Parathyroid adenoma (tissue), 2 donors: Measurements from ENCODE around the gene USP3.
A peak's percentile ranks its signal among the peaks of the same experiment; 100 is the strongest.

Experiments
- H2AFZ ChIP-seq: fragments of 300-600 bp; sonication (generic); one replicate; pipeline ENCODE4 v1.7.0; 2017; ENCODE audit warnings: antibody characterized with exemption, mild to moderate bottlenecking
- H3K27ac ChIP-seq: fragments of 300-600 bp; sonication (generic); one replicate; pipeline ENCODE4 v1.7.0; 2017
- H3K27me3 ChIP-seq: fragments of 300-600 bp; sonication (generic); one replicate; pipeline ENCODE4 v1.7.0; 2017; ENCODE audit warnings: low read length; ENCODE audit not compliant: control insufficient read depth, insufficient read depth
- H3K36me3 ChIP-seq: fragments of 300-600 bp; sonication (generic); one replicate; pipeline ENCODE4 v1.7.0; 2017; ENCODE audit warnings: low read length; ENCODE audit not compliant: control insufficient read depth, insufficient read depth
- H3K4me1 ChIP-seq: fragments of 300-600 bp; sonication (generic); one replicate; pipeline ENCODE4 v1.7.0; 2017; ENCODE audit warnings: control low read depth
- H3K4me2 ChIP-seq: fragments of 300-600 bp; sonication (generic); one replicate; pipeline ENCODE4 v1.7.0; 2017; ENCODE audit warnings: low read length
- H3K4me3 ChIP-seq: fragments of 300-600 bp; sonication (generic); one replicate; pipeline ENCODE4 v1.7.0; 2017; ENCODE audit warnings: low read depth, low read length
- H3K79me2 ChIP-seq: fragments of 300-600 bp; sonication (generic); one replicate; pipeline ENCODE4 v1.7.0; 2017; ENCODE audit warnings: control low read depth
- H3K9ac ChIP-seq: fragments of 300-600 bp; sonication (generic); one replicate; pipeline ENCODE4 v1.7.0; 2017; ENCODE audit warnings: mild to moderate bottlenecking
- H3K9me3 ChIP-seq: fragments of 300-600 bp; sonication (generic); one replicate; pipeline ENCODE4 v1.7.0; 2017; ENCODE audit warnings: low read length; ENCODE audit not compliant: control insufficient read depth
- CTCF ChIP-seq: fragments of 300-600 bp; sonication (generic); IDR thresholded peaks from one replicate; pipeline ENCODE4 v1.7.0; 2017; ENCODE audit warnings: antibody characterized with exemption, mild to moderate bottlenecking
- donor health status: primary hyperparathyroidism.

USP3 gene

GRCh38 chr15:63504247-63504978, at the start of gene USP3:
Gene USP3 (plus strand): TSS chr15:63504593. CDS start chr15:63504740, 147 bp downstream.
- H3K9ac ChIP-seq, result peak within 1 kb of the TSS; percentile 14
- TF ChIP-seq CTCF, result no peak
- peak within 1 kb of the TSS; percentile 77 for H3K4me3 ChIP-seq
- peaks cover 3% of the 10 kb centered on the region for H3K4me1 ChIP-seq
- H2AFZ ChIP-seq, result peak within 1 kb of the TSS; percentile 96
- H3K36me3 ChIP-seq, result no peaks in the 10 kb centered on the region
- H3K4me2 ChIP-seq, result peak within 1 kb of the TSS; percentile 81
- H3K9me3 ChIP-seq, result no peaks in the 10 kb centered on the region
- H3K27ac ChIP-seq, result peak within 1 kb of the TSS; percentile 92
- no peaks in the 10 kb centered on the region for H3K27me3 ChIP-seq
- H3K79me2 ChIP-seq, result peaks cover 5% of the 10 kb centered on the region

- Histone ChIP-seq H3K9ac (no peak overlapping the region), H3K79me2 (no peaks in the 10 kb centered on the region), H3K4me2 (no peak overlapping the region), H3K4me3 (no peak overlapping the region), H3K27ac (no peak overlapping the region), H3K4me1 (no peaks in the 10 kb centered on the region), H3K36me3 (no peaks in the 10 kb centered on the region), H3K9me3 (no peaks in the 10 kb centered on the region), H3K27me3 (no peaks in the 10 kb centered on the region), H2AFZ (no peak overlapping the region)
- no peak for TF ChIP-seq CTCF
Measured at GRCh38 chr15:63456258-63456657, 48.1 kb upstream of the USP3 start.

GRCh38 chr15:63457379-63457778, 47.0 kb upstream of the USP3 start:
- no peaks in the 10 kb centered on the region for H3K4me1 ChIP-seq
- no peaks in the 10 kb centered on the region for H3K9me3 ChIP-seq
- no peaks in the 10 kb centered on the region for H3K27me3 ChIP-seq
- no peak overlapping the region for H3K9ac ChIP-seq
- no peak overlapping the region for H3K27ac ChIP-seq
- no peak overlapping the region for H2AFZ ChIP-seq
- no peak for TF ChIP-seq CTCF
- H3K4me2 ChIP-seq, result no peak overlapping the region
- no peaks in the 10 kb centered on the region for H3K36me3 ChIP-seq
- H3K79me2 ChIP-seq, result no peaks in the 10 kb centered on the region
- H3K4me3 ChIP-seq, result no peak overlapping the region

GRCh38 chr15:63458026-63458425, 46.4 kb upstream of the USP3 start:
- H3K4me1 ChIP-seq, result no peaks in the 10 kb centered on the region
- no peak overlapping the region for H2AFZ ChIP-seq
- no peaks in the 10 kb centered on the region for H3K79me2 ChIP-seq
- no peak overlapping the region for H3K9ac ChIP-seq
- no peak for TF ChIP-seq CTCF
- no peaks in the 10 kb centered on the region for H3K9me3 ChIP-seq
- H3K27me3 ChIP-seq, result no peaks in the 10 kb centered on the region
- no peak overlapping the region for H3K27ac ChIP-seq
- no peaks in the 10 kb centered on the region for H3K36me3 ChIP-seq
- no peak overlapping the region for H3K4me2 ChIP-seq
- no peak overlapping the region for H3K4me3 ChIP-seq
